Mesothelial cell of epicardium (in vitro differentiated cells): ENCODE results near the gene OPTC. TPM values are rescaled to one million over a fixed set of nuclear protein-coding genes. Genes with fewer than 3 reads are reported as not detected.
A peak's percentile ranks its signal among the peaks of the same experiment; 100 is the strongest.

ENCODE experiments used
- DNase-seq, 2 experiments: peaks; one replicate each; pipeline ENCODE4 v3.0.0; 2021; ENCODE audit warnings: low spot score in 2 of 2; ENCODE audit not compliant: unreplicated experiment in 2 of 2
- H3K27ac Mint-ChIP-seq: 2 replicates; pipeline ENCODE4 v1.8.0; 2021; ENCODE audit warnings: mixed read lengths
- H3K27me3 Mint-ChIP-seq: 2 replicates; pipeline ENCODE4 v1.8.0; 2021; ENCODE audit warnings: low read depth, mixed read lengths
- H3K36me3 Mint-ChIP-seq: 2 replicates; pipeline ENCODE4 v1.8.0; 2021; ENCODE audit warnings: mixed read lengths
- H3K4me1 Mint-ChIP-seq: 2 replicates; pipeline ENCODE4 v1.8.0; 2021; ENCODE audit warnings: mixed read lengths
- H3K4me3 Mint-ChIP-seq: 2 replicates; pipeline ENCODE4 v1.8.0; 2021; ENCODE audit warnings: mild to moderate bottlenecking, moderate library complexity, mixed read lengths
- H3K9me3 Mint-ChIP-seq: 2 replicates; pipeline ENCODE4 v1.8.0; 2021; ENCODE audit warnings: mixed read lengths
- total RNA-seq: library from RNA; stranded (reverse); gene quantifications from 3 replicates; pipeline ENCODE4 v1.2.1, GENCODE V29; 2021
- TF ChIP-seq, protein P1 (sequence below): fragments of 200-600 bp; sonication (generic); IDR thresholded peaks from one replicate; pipeline ENCODE4 v1.5.0; 2021; ENCODE audit warnings: antibody characterized with exemption; ENCODE audit not compliant: unreplicated experiment

OPTC gene
- total RNA-seq, 1 donor from 2014 or later: not detected

DNA sequence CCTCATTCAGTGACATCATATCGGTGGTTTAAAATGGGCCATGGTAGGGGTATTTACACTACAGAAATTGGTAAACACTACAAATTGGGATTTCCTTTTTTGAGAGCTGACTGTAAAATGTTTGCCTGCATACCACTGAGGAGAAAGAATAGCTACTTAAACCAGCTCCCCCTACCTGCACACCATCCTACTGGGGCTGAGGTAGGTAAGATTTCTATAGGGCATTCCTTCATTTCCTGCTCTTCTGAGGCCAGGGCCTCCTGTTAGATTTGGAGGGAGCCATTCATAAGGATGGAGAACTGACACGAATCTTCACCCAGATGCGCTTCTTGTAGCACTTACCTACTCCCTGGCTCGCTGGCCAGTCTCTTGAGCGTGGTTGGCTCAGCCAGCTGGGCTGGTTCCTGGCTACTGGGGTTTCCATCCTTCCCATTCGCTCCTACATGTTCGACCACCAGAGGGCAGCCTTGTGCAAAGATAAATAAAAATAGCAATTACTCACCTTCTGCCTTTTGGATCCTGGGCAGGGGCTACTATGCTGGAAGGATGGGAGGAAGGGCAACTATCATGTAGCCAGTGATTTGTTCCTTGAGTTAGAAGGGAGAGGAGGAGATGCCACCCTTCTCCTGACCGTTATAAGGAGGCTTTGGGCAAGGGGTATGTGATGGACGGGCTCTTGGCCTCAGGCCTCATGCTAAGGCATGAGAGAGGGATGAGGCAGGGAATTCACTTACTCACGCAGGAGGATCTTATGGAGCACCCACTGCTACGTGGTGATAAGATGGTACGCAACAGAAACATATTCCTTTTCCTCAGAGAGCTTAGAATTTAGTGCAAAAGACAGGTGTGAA lies 10.7 kb downstream of the OPTC start:
- no peak overlapping the region for H3K27ac Mint-ChIP-seq
- H3K27me3 Mint-ChIP-seq: peaks cover 3% of the 10 kb centered on the region
- H3K4me1 Mint-ChIP-seq: peaks cover 45% of the 10 kb centered on the region
- peak; percentile 60 to 87 for DNase-seq
- TF ChIP-seq, protein P1, sequence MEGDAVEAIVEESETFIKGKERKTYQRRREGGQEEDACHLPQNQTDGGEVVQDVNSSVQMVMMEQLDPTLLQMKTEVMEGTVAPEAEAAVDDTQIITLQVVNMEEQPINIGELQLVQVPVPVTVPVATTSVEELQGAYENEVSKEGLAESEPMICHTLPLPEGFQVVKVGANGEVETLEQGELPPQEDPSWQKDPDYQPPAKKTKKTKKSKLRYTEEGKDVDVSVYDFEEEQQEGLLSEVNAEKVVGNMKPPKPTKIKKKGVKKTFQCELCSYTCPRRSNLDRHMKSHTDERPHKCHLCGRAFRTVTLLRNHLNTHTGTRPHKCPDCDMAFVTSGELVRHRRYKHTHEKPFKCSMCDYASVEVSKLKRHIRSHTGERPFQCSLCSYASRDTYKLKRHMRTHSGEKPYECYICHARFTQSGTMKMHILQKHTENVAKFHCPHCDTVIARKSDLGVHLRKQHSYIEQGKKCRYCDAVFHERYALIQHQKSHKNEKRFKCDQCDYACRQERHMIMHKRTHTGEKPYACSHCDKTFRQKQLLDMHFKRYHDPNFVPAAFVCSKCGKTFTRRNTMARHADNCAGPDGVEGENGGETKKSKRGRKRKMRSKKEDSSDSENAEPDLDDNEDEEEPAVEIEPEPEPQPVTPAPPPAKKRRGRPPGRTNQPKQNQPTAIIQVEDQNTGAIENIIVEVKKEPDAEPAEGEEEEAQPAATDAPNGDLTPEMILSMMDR: peak; percentile 92
- no peaks in the 10 kb centered on the region for H3K9me3 Mint-ChIP-seq
- no peaks in the 10 kb centered on the region for H3K36me3 Mint-ChIP-seq
- H3K4me3 Mint-ChIP-seq: no peak overlapping the region

DNA sequence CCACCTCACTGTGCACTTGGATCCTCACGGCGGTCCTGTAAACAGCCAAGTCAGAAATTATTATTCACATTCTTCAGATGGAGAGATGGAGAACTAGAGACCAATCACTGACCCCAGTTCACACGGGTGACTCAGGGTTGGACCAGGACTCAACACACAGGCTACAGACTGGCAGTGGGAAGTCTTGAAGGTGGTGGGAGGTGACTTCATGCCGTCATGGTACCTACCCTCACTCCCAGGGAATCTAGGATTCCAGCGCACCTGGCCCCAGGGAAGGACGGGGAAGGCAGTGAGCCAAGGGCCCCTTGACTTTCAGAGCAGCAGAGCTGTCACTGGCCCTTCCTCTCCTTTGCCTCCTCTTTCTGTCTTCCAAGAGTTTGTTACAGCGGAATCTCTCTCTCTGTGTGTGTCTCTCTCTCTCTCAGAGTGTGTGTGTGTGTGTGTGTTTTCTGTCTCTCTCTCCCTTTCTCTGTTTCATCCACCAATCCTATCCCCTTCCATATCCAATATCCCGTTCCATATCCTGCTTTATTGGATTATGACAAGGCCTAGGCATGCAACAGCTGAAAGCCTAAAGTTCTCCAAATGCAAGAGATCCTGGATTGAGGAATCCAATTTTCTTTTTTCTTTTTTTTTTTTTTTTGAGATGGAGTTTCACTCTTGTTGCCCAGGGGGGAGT lies 11.7 kb downstream of the OPTC start:
- H3K9me3 Mint-ChIP-seq: no peaks in the 10 kb centered on the region
- H3K4me3 Mint-ChIP-seq: no peak overlapping the region
- H3K4me1 Mint-ChIP-seq: peaks cover 46% of the 10 kb centered on the region
- TF ChIP-seq, protein P1: no peak
- no peak for DNase-seq
- peak overlapping the region; percentile 3 for H3K27ac Mint-ChIP-seq
- H3K27me3 Mint-ChIP-seq: peaks cover 3% of the 10 kb centered on the region
- no peaks in the 10 kb centered on the region for H3K36me3 Mint-ChIP-seq

DNA sequence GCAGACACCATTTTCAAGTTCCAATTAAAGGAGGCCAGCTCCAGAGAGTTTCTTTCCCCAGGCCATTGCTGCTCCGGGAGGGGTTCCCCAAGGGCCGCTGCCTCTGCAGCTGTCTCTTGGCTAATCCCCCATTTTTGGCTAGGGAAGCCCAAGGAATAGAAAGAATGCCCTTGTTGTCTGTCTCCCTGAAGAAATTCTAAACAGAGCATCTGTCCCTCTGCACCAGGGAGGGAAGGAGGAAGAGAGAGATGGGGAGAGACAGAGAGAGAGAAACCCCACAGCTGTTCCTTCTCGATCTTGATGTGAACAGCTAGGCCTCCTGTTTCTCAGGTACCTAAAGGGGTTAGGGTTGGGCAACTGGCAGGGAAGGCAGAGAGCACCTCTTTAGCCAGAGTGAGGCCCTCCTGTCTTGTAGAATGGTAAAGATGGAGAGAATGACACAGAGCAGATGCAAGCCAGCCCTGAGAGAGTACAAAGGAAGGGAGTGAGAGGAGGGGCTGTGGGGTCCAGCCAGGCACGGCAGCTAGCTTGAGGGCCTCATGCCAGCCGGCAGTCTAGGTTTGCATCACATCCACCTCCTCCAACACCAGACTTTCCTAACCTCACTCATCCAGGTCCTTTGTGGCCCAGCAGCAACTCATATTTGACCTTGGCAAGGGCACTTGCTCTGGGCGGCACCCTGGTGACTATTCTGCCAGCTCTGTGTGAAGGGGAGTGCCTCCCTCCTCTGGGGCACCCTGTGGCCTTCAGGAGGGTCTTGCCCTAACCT lies 13.1 kb downstream of the OPTC start:
- Mint-ChIP-seq H3K36me3 (no peaks in the 10 kb centered on the region), H3K27me3 (peaks cover 3% of the 10 kb centered on the region), H3K27ac (peak overlapping the region; percentile 93), H3K9me3 (no peaks in the 10 kb centered on the region), H3K4me3 (no peak overlapping the region), H3K4me1 (peaks cover 52% of the 10 kb centered on the region)
- DNase-seq: no peak
- TF ChIP-seq, protein P1: no peak

DNA sequence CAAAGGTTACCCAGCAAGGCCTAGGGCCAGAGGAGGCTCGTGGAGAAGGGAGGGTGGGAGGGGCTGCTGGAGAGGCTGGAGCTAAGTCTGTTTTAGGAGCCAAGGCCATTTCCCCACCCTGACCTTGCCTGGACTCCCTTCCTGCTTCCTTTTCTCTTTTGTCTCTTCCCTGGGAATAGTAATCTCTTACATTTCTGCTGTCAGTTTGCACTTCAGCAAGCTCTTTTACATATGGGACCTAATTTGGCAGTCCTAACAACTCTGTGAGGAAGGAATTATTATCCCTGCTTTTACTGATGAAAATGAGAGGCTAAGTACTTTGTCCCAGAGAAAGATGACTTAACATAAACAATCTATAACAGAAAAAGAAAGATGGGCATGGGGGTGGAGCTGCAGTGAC lies 13.8 kb downstream of the OPTC start:
- Mint-ChIP-seq H3K36me3 (no peaks in the 10 kb centered on the region), H3K9me3 (no peaks in the 10 kb centered on the region), H3K27me3 (peaks cover 3% of the 10 kb centered on the region), H3K4me1 (peaks cover 59% of the 10 kb centered on the region), H3K4me3 (no peak overlapping the region), H3K27ac (peak overlapping the region; percentile 90)
- TF ChIP-seq, protein P1: no peak
- DNase-seq: no peak

DNA sequence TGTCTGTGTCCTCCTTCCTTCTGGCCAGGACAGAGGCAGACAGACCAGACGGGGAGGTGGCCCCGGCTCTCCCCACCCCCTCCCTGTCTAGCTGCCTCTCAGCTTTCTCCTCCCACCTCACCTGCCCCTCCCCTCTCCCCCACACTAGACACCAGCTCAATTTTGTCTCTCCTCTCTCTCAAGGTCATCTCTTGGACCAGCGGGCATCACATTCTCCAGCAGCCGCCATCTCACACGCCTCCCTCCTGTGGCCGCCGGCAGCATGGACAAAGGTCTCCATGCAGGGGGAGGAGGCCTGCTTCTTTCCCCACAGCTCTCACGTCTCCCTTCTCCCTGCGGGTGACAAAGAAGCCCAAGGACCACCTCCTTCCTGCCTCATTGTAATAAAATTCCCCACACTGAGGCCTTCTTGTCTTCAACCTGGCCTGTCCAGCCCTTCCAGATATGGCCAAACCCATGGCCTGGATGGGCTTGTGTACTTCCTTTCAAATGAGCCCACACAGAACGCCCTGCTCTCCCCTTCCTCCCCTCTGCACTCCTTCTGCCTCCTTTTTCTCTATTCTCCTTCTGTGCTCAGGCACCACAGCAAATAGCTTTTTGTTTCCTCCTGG lies 14.6 kb downstream of the OPTC start:
- TF ChIP-seq, protein P1: no peak
- Mint-ChIP-seq H3K27ac (peak overlapping the region; percentile 90), H3K4me1 (peaks cover 67% of the 10 kb centered on the region), H3K27me3 (no peaks in the 10 kb centered on the region), H3K36me3 (no peaks in the 10 kb centered on the region), H3K4me3 (no peak overlapping the region), H3K9me3 (no peaks in the 10 kb centered on the region)
- DNase-seq: no peak
